Measurements from ENCODE around the gene SCGB3A2. TPM values are rescaled to one million over a fixed set of nuclear protein-coding genes. Genes with fewer than 3 reads are reported as not detected.

Gene SCGB3A2
- total RNA-seq, 1 donor from 2014 or later: not detected

DNA sequence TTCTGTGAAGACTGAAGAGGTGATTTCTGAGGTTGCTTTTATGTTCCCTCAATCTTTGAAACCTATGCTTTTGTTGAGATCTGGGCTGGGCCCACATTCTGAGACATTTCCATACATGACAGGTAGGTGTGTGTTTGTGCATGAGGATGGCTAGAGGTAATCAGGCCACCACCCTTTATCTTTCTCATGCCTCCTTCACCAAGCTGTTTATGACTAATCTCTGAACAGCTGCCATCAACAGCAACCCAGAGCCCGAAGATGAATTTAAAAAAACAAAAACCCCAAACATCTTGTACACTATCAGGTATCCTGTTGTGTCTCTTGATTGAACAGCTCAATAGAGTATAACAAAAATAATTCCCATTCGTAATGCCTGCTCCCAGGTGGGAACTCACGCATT lies 40.4 kb downstream of the SCGB3A2 start:
- ATAC-seq (ENCODE audit: low read depth): no peak
- H3K36me3 Mint-ChIP-seq (ENCODE audit: low read depth): no peaks in the 10 kb centered on the region
- H3K4me1 Mint-ChIP-seq: no peaks in the 10 kb centered on the region

GRCh38 chr5:147920420-147921030 lies 42.0 kb downstream of the SCGB3A2 start:
- no peak overlapping the region for H3K4me3 Mint-ChIP-seq
- H3K4me1 Mint-ChIP-seq: no peaks in the 10 kb centered on the region
- no peaks in the 10 kb centered on the region for H3K9me3 Mint-ChIP-seq
- no peak overlapping the region for H3K27ac Mint-ChIP-seq
- no peaks in the 10 kb centered on the region for H3K36me3 Mint-ChIP-seq (ENCODE audit: low read depth)
- TF ChIP-seq, protein P1, sequence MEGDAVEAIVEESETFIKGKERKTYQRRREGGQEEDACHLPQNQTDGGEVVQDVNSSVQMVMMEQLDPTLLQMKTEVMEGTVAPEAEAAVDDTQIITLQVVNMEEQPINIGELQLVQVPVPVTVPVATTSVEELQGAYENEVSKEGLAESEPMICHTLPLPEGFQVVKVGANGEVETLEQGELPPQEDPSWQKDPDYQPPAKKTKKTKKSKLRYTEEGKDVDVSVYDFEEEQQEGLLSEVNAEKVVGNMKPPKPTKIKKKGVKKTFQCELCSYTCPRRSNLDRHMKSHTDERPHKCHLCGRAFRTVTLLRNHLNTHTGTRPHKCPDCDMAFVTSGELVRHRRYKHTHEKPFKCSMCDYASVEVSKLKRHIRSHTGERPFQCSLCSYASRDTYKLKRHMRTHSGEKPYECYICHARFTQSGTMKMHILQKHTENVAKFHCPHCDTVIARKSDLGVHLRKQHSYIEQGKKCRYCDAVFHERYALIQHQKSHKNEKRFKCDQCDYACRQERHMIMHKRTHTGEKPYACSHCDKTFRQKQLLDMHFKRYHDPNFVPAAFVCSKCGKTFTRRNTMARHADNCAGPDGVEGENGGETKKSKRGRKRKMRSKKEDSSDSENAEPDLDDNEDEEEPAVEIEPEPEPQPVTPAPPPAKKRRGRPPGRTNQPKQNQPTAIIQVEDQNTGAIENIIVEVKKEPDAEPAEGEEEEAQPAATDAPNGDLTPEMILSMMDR (IDR thresholded peaks at IDR 0.05): no peak
- no peaks in the 10 kb centered on the region for H3K27me3 Mint-ChIP-seq
- DNase-seq: no peak
- ATAC-seq (ENCODE audit: low read depth): no peak
- POLR2A ChIA-PET: no interaction called here
- intact Hi-C loops (cut with micrococcal nuclease): no loop called here
- CTCF ChIA-PET: no interaction called here

More for the DNA sequence above, 40.4 kb downstream of the SCGB3A2 start:
- intact Hi-C loops (cut with micrococcal nuclease): no loop called here
- DNase-seq: no peak
- Mint-ChIP-seq H3K27ac (no peak overlapping the region), H3K27me3 (no peaks in the 10 kb centered on the region), H3K9me3 (no peaks in the 10 kb centered on the region), H3K4me3 (no peak overlapping the region)
- CTCF ChIA-PET: interaction anchor here (0.5 kb wide), 1 partner anchor 952 kb away, joined by 3 read pairs; no protein-coding TSS in a partner anchor
- POLR2A ChIA-PET: no interaction called here
- TF ChIP-seq, protein P1 (IDR thresholded peaks at IDR 0.05): no peak

DNA sequence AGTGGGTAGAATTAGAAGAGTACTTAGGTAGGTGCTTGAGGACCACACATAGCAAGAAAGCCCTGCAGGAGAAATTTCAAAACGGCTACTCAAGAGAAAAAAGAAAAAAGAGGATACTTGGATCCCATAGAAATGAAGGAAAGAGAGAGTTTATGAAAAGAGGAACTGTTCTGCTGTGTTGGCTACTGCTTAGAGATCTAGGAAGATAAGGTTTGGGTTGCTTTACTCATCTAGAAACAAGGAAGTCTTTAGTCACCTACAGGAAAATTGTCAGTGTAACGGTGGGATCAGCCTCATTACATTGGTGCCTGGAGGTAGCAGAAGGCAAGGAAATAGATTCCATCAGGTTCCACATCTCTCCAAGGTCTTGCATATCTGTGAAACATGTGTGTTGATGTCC lies 42.6 kb downstream of the SCGB3A2 start:
- ChIA-PET POLR2A (no interaction called here), CTCF (no interaction called here)
- TF ChIP-seq, protein P1 (IDR thresholded peaks at IDR 0.05): no peak
- ATAC-seq (ENCODE audit: low read depth): no peak
- Mint-ChIP-seq H3K27me3 (no peaks in the 10 kb centered on the region), H3K36me3 (ENCODE audit: low read depth) (no peaks in the 10 kb centered on the region), H3K9me3 (no peaks in the 10 kb centered on the region), H3K27ac (no peak overlapping the region), H3K4me1 (no peaks in the 10 kb centered on the region), H3K4me3 (no peak overlapping the region)
- intact Hi-C loops (cut with micrococcal nuclease): no loop called here
- DNase-seq: no peak

GRCh38 chr5:147925020-147925419 lies 46.5 kb downstream of the SCGB3A2 start:
- Mint-ChIP-seq H3K27ac (no peak overlapping the region), H3K4me3 (no peak overlapping the region), H3K36me3 (ENCODE audit: low read depth) (no peaks in the 10 kb centered on the region), H3K4me1 (no peaks in the 10 kb centered on the region), H3K9me3 (no peaks in the 10 kb centered on the region), H3K27me3 (no peaks in the 10 kb centered on the region)
- TF ChIP-seq, protein P1 (IDR thresholded peaks at IDR 0.05): no peak
- intact Hi-C loops (cut with micrococcal nuclease): no loop called here
- ATAC-seq (ENCODE audit: low read depth): no peak
- ChIA-PET CTCF (no interaction called here), POLR2A (no interaction called here)
- no peak for DNase-seq

DNA sequence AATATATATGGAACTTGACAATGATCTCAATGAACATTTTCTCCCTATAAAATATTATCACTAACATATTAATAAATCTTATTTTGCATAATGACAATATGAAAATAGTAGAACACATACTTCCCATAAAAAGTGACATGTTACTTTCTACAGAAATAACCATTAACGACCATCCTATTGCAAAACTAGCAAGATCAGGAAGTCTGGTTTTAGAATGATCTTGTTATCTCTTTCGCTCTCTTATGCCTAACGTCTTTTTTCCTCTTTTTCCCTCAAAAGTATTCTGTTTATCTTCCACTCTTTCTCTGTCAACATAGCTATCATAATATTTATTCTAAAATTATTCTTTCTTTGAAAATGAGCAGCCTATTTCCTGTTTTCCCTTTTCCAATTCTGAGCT lies 49.4 kb downstream of the SCGB3A2 start:
- H3K27ac Mint-ChIP-seq: no peak overlapping the region
- no peak overlapping the region for H3K4me3 Mint-ChIP-seq
- no peaks in the 10 kb centered on the region for H3K27me3 Mint-ChIP-seq
- peaks cover 2% of the 10 kb centered on the region for H3K9me3 Mint-ChIP-seq
- no peaks in the 10 kb centered on the region for H3K4me1 Mint-ChIP-seq
- ChIA-PET POLR2A (no interaction called here), CTCF (no interaction called here)
- DNase-seq: no peak
- H3K36me3 Mint-ChIP-seq (ENCODE audit: low read depth): no peaks in the 10 kb centered on the region
- TF ChIP-seq, protein P1 (IDR thresholded peaks at IDR 0.05): no peak
- intact Hi-C loops (cut with micrococcal nuclease): no loop called here
- no peak for ATAC-seq (ENCODE audit: low read depth)

All from activated B cell treated with CpG ODN at 0.5 μM for 24 hours (primary cell).